ENCODE results near the gene PRKCQ. TPM values are rescaled to one million over a fixed set of nuclear protein-coding genes. Genes with fewer than 3 reads are reported as not detected.

The PRKCQ gene
- total RNA-seq, 2 experiments from 2014 or later = 4.0 to 7.8 TPM

- CTCF ChIA-PET (ENCODE audit: unreplicated experiment) = no interaction called here
- Histone ChIP-seq H4K20me1 (ENCODE audit: insufficient read depth, low read length) (no peaks in the 10 kb centered on the region), H3K9me2 (ENCODE audit: insufficient read depth, low read length) (no peaks in the 10 kb centered on the region), H2AFZ (ENCODE audit: low read length) (no peak overlapping the region), H3K4me1 (ENCODE audit: insufficient read depth, low read length, poor library complexity, severe bottlenecking) (no peaks in the 10 kb centered on the region), H3K27ac (ENCODE audit: low read depth, low read length, poor library complexity, severe bottlenecking) (no peak overlapping the region), H3K4me2 (ENCODE audit: low read length) (no peak overlapping the region), H3K79me2 (ENCODE audit: insufficient read depth, low read depth, low read length) (no peaks in the 10 kb centered on the region), H3K9me3 (ENCODE audit: low read length) (no peaks in the 10 kb centered on the region), H3K36me3 (ENCODE audit: insufficient read depth, low read length) (no peaks in the 10 kb centered on the region), H3K4me3 (ENCODE audit: low read depth, low read length, poor library complexity, severe bottlenecking) (no peak overlapping the region)
- TF ChIP-seq CTCF (conservative IDR thresholded peaks at IDR 0.05; ENCODE audit: low read length) (no peak), EZH2phosphoT487 (IDR thresholded peaks at IDR 0.05; ENCODE audit: borderline replicate concordance, low read depth, low read length) (no peak)
- POLR2A ChIA-PET = interaction anchor here (0.6 kb wide), 1 partner anchor 73 kb away, joined by 3 read pairs; no protein-coding TSS in a partner anchor
- BruUV-seq (replicated peaks) = no TSS peak
- DNase-seq (ENCODE audit: low spot score) = no peak
- intact Hi-C loops (cut with micrococcal nuclease; ENCODE audit: unreplicated experiment) = no loop called here
Observed at GRCh38 chr10:6595499-6595898, 15.4 kb upstream of the PRKCQ start.

- Histone ChIP-seq H3K27ac (ENCODE audit: low read depth, low read length, poor library complexity, severe bottlenecking) (no peak overlapping the region), H3K79me2 (ENCODE audit: insufficient read depth, low read depth, low read length) (no peaks in the 10 kb centered on the region), H3K9me3 (ENCODE audit: low read length) (no peaks in the 10 kb centered on the region), H3K4me2 (ENCODE audit: low read length) (no peak overlapping the region), H3K9me2 (ENCODE audit: insufficient read depth, low read length) (no peaks in the 10 kb centered on the region), H3K4me3 (ENCODE audit: low read depth, low read length, poor library complexity, severe bottlenecking) (no peak overlapping the region), H3K4me1 (ENCODE audit: insufficient read depth, low read length, poor library complexity, severe bottlenecking) (no peaks in the 10 kb centered on the region), H3K36me3 (ENCODE audit: insufficient read depth, low read length) (0 out of 2 replicates have a peak, but pooled peaks cover 4% of the 10 kb centered on the region), H4K20me1 (ENCODE audit: insufficient read depth, low read length) (no peaks in the 10 kb centered on the region), H2AFZ (ENCODE audit: low read length) (no peak overlapping the region)
- POLR2A ChIA-PET = interaction anchor here (0.6 to 1.5 kb wide), 3 partner anchors 8 to 182 kb away, joined by 3 to 4 read pairs (median 3); no protein-coding TSS in a partner anchor
- no peak for TF ChIP-seq EZH2phosphoT487 (IDR thresholded peaks at IDR 0.05; ENCODE audit: borderline replicate concordance, low read depth, low read length)
- CTCF ChIA-PET (ENCODE audit: unreplicated experiment) = interaction anchor here (0.5 kb wide), 1 partner anchor 617 kb away, joined by 3 read pairs; no protein-coding TSS in a partner anchor
- no peak for DNase-seq (ENCODE audit: low spot score)
- BruUV-seq (replicated peaks) = no TSS peak
- intact Hi-C loops (cut with micrococcal nuclease; ENCODE audit: unreplicated experiment) = no loop called here
Observed at GRCh38 chr10:6593241-6593671, 13.2 kb upstream of the PRKCQ start.

- intact Hi-C loops (cut with micrococcal nuclease; ENCODE audit: unreplicated experiment) = no loop called here
- Histone ChIP-seq H4K20me1 (ENCODE audit: insufficient read depth, low read length) (no peaks in the 10 kb centered on the region), H3K4me3 (ENCODE audit: low read depth, low read length, poor library complexity, severe bottlenecking) (no peak overlapping the region), H2AFZ (ENCODE audit: low read length) (no peak overlapping the region), H3K9me3 (ENCODE audit: low read length) (no peaks in the 10 kb centered on the region), H3K4me1 (ENCODE audit: insufficient read depth, low read length, poor library complexity, severe bottlenecking) (no peaks in the 10 kb centered on the region), H3K4me2 (ENCODE audit: low read length) (no peak overlapping the region), H3K9me2 (ENCODE audit: insufficient read depth, low read length) (no peaks in the 10 kb centered on the region), H3K27ac (ENCODE audit: low read depth, low read length, poor library complexity, severe bottlenecking) (no peak overlapping the region), H3K79me2 (ENCODE audit: insufficient read depth, low read depth, low read length) (no peaks in the 10 kb centered on the region), H3K36me3 (ENCODE audit: insufficient read depth, low read length) (peaks cover 10% of the 10 kb centered on the region; the same call in 1 of the 2 replicates)
- TF ChIP-seq EZH2phosphoT487 (IDR thresholded peaks at IDR 0.05; ENCODE audit: borderline replicate concordance, low read depth, low read length) (no peak), CTCF (conservative IDR thresholded peaks at IDR 0.05; ENCODE audit: low read length) (no peak)
- DNase-seq (ENCODE audit: low spot score) = no peak
- POLR2A ChIA-PET = interaction anchor here (1.4 kb wide), 1 partner anchor 9 kb away, joined by 4 read pairs; no protein-coding TSS in a partner anchor
- no TSS peak for BruUV-seq (replicated peaks)
- CTCF ChIA-PET (ENCODE audit: unreplicated experiment) = no interaction called here
Observed at GRCh38 chr10:6592080-6592479, 12.0 kb upstream of the PRKCQ start.

All from OCI-LY7 (cell line).